CMK (cell line): ENCODE results near the gene GAD1.
A peak's percentile ranks its signal among the peaks of the same experiment; 100 is the strongest.

Source experiments
- DNase-seq: peaks from one replicate; pipeline ENCODE4 v3.0.0-alpha.2; 2010; ENCODE audit warnings: low read depth

GAD1 gene

GRCh38 chr2:170816504-170817092, at the start of gene GAD1:
Gene GAD1 (plus strand): TSS chr2:170816887. CDS start chr2:170818592, 1,705 bp downstream.
- peak; percentile 67 for DNase-seq

- DNase-seq: peak; percentile 52
These were observed 46.6 kb upstream of the GAD1 start, which contains the start of gene ERICH2 for GRCh38 chr2:170770008-170770605. Gene ERICH2 (plus strand): TSS chr2:170770378. CDS start chr2:170770682, 304 bp downstream.

- peak; percentile 55 for DNase-seq
These were observed 45.9 kb upstream of the GAD1 start for GRCh38 chr2:170770606-170771420.

GRCh38 chr2:170771421-170771937, 45.2 kb upstream of the GAD1 start:
- no peak for DNase-seq

GRCh38 chr2:170772295-170772694, 44.4 kb upstream of the GAD1 start:
- no peak for DNase-seq

- DNase-seq: no peak
These were observed 42.6 kb upstream of the GAD1 start for GRCh38 chr2:170774074-170774473.

- no peak for DNase-seq
These were observed 37.8 kb upstream of the GAD1 start for GRCh38 chr2:170778900-170779299.

- no peak for DNase-seq
These were observed 37.4 kb upstream of the GAD1 start for GRCh38 chr2:170779304-170779703.

GRCh38 chr2:170782673-170783072, 34.0 kb upstream of the GAD1 start:
- no peak for DNase-seq

- DNase-seq: no peak
These were observed 33.1 kb upstream of the GAD1 start for GRCh38 chr2:170783549-170783948.

GRCh38 chr2:170798996-170799395, 17.7 kb upstream of the GAD1 start:
- no peak for DNase-seq

- DNase-seq: no peak
These were observed 10.1 kb upstream of the GAD1 start for GRCh38 chr2:170806548-170806947.

GRCh38 chr2:170812710-170813600, 3.7 kb upstream of the GAD1 start:
- DNase-seq: no peak

- DNase-seq: no peak
These were observed 2.8 kb upstream of the GAD1 start for GRCh38 chr2:170813611-170814532.

GRCh38 chr2:170814533-170815230, 2.0 kb upstream of the GAD1 start:
- no peak for DNase-seq

GRCh38 chr2:170815311-170815710, 1.4 kb upstream of the GAD1 start:
- no peak for DNase-seq

- no peak for DNase-seq
These were observed 762 bp upstream of the GAD1 start for GRCh38 chr2:170815746-170816503.

GRCh38 chr2:170817093-170818035, 677 bp downstream of the GAD1 start:
- no peak for DNase-seq
